Activated naive CD4-positive, alpha-beta T cell treated with anti-CD3 and anti-CD28 coated beads, Interleukin-2, amount 50 U/mL, for 24 hours (primary cell): Measurements from ENCODE around the gene ASTN1.

ENCODE experiments used
- H3K27ac Mint-ChIP-seq: one replicate; pipeline ENCODE4 v1.8.0; 2021; ENCODE audit warnings: mild to moderate bottlenecking, mixed read lengths
- H3K27me3 Mint-ChIP-seq: one replicate; pipeline ENCODE4 v1.8.0; 2021; ENCODE audit warnings: mixed read lengths
- H3K36me3 Mint-ChIP-seq: one replicate; pipeline ENCODE4 v1.8.0; 2021; ENCODE audit warnings: mixed read lengths
- H3K4me1 Mint-ChIP-seq: one replicate; pipeline ENCODE4 v1.8.0; 2021; ENCODE audit warnings: mixed read lengths
- H3K4me3 Mint-ChIP-seq: one replicate; pipeline ENCODE4 v1.8.0; 2021; ENCODE audit warnings: mild to moderate bottlenecking, mixed read lengths
- H3K9me3 Mint-ChIP-seq: one replicate; pipeline ENCODE4 v1.8.0; 2021; ENCODE audit warnings: mixed read lengths

ASTN1 gene

GRCh38 chr1:176854121-176854520, 310.4 kb downstream of the ASTN1 start:
- no peak overlapping the region for H3K27ac Mint-ChIP-seq
- H3K27me3 Mint-ChIP-seq, result peaks cover 6% of the 10 kb centered on the region
- no peaks in the 10 kb centered on the region for H3K36me3 Mint-ChIP-seq
- H3K4me1 Mint-ChIP-seq, result no peaks in the 10 kb centered on the region
- no peaks in the 10 kb centered on the region for H3K9me3 Mint-ChIP-seq
- no peak overlapping the region for H3K4me3 Mint-ChIP-seq

- no peaks in the 10 kb centered on the region for H3K9me3 Mint-ChIP-seq
- no peaks in the 10 kb centered on the region for H3K36me3 Mint-ChIP-seq
- H3K4me1 Mint-ChIP-seq, result no peaks in the 10 kb centered on the region
- no peak overlapping the region for H3K4me3 Mint-ChIP-seq
- H3K27ac Mint-ChIP-seq, result no peak overlapping the region
- H3K27me3 Mint-ChIP-seq, result peaks cover 6% of the 10 kb centered on the region
Measured at GRCh38 chr1:176853503-176853902, 311.0 kb downstream of the ASTN1 start.

- no peaks in the 10 kb centered on the region for H3K4me1 Mint-ChIP-seq
- no peak overlapping the region for H3K4me3 Mint-ChIP-seq
- H3K27me3 Mint-ChIP-seq, result peaks cover 4% of the 10 kb centered on the region
- no peaks in the 10 kb centered on the region for H3K36me3 Mint-ChIP-seq
- H3K27ac Mint-ChIP-seq, result no peak overlapping the region
- no peaks in the 10 kb centered on the region for H3K9me3 Mint-ChIP-seq
Measured at GRCh38 chr1:176852124-176852523, 312.4 kb downstream of the ASTN1 start.

GRCh38 chr1:176850871-176851270, 313.6 kb downstream of the ASTN1 start:
- Mint-ChIP-seq H3K27me3 (peaks cover 6% of the 10 kb centered on the region), H3K9me3 (no peaks in the 10 kb centered on the region), H3K4me3 (no peak overlapping the region), H3K27ac (no peak overlapping the region), H3K4me1 (no peaks in the 10 kb centered on the region), H3K36me3 (no peaks in the 10 kb centered on the region)

- no peak overlapping the region for H3K4me3 Mint-ChIP-seq
- H3K4me1 Mint-ChIP-seq, result no peaks in the 10 kb centered on the region
- H3K27me3 Mint-ChIP-seq, result peaks cover 4% of the 10 kb centered on the region
- H3K36me3 Mint-ChIP-seq, result no peaks in the 10 kb centered on the region
- H3K9me3 Mint-ChIP-seq, result no peaks in the 10 kb centered on the region
- H3K27ac Mint-ChIP-seq, result no peak overlapping the region
Measured at GRCh38 chr1:176849281-176849680, 315.2 kb downstream of the ASTN1 start.

- Mint-ChIP-seq H3K27ac (no peak overlapping the region), H3K4me3 (no peak overlapping the region), H3K36me3 (no peaks in the 10 kb centered on the region)
Measured at GRCh38 chr1:176847052-176847451, 317.5 kb downstream of the ASTN1 start.

GRCh38 chr1:176843352-176844297, 320.9 kb downstream of the ASTN1 start:
- Mint-ChIP-seq H3K4me3 (no peak overlapping the region), H3K27me3 (peaks cover 7% of the 10 kb centered on the region), H3K4me1 (no peaks in the 10 kb centered on the region), H3K27ac (no peak overlapping the region), H3K36me3 (no peaks in the 10 kb centered on the region), H3K9me3 (no peaks in the 10 kb centered on the region)

More at GRCh38 chr1:176847052-176847451, 317.5 kb downstream of the ASTN1 start:
- Mint-ChIP-seq H3K27me3 (peaks cover 3% of the 10 kb centered on the region), H3K4me1 (no peaks in the 10 kb centered on the region), H3K9me3 (no peaks in the 10 kb centered on the region)

- no peak overlapping the region for H3K27ac Mint-ChIP-seq
- no peaks in the 10 kb centered on the region for H3K36me3 Mint-ChIP-seq
- peaks cover 7% of the 10 kb centered on the region for H3K27me3 Mint-ChIP-seq
- H3K4me1 Mint-ChIP-seq, result no peaks in the 10 kb centered on the region
- no peak overlapping the region for H3K4me3 Mint-ChIP-seq
- no peaks in the 10 kb centered on the region for H3K9me3 Mint-ChIP-seq
Measured at GRCh38 chr1:176841238-176841637, 323.3 kb downstream of the ASTN1 start.

GRCh38 chr1:176839216-176839615, 325.3 kb downstream of the ASTN1 start:
- no peaks in the 10 kb centered on the region for H3K36me3 Mint-ChIP-seq
- no peak overlapping the region for H3K4me3 Mint-ChIP-seq
- H3K4me1 Mint-ChIP-seq, result no peaks in the 10 kb centered on the region
- H3K9me3 Mint-ChIP-seq, result no peaks in the 10 kb centered on the region
- peaks cover 4% of the 10 kb centered on the region for H3K27me3 Mint-ChIP-seq
- H3K27ac Mint-ChIP-seq, result no peak overlapping the region

GRCh38 chr1:176838276-176838995, 326.1 kb downstream of the ASTN1 start:
- Mint-ChIP-seq H3K4me1 (no peaks in the 10 kb centered on the region), H3K27ac (no peak overlapping the region), H3K4me3 (no peak overlapping the region)

GRCh38 chr1:176837708-176838107, 326.8 kb downstream of the ASTN1 start:
- Mint-ChIP-seq H3K27me3 (peaks cover 4% of the 10 kb centered on the region), H3K9me3 (peaks cover 6% of the 10 kb centered on the region), H3K4me1 (no peaks in the 10 kb centered on the region), H3K27ac (no peak overlapping the region), H3K4me3 (no peak overlapping the region), H3K36me3 (no peaks in the 10 kb centered on the region)

More at GRCh38 chr1:176838276-176838995, 326.1 kb downstream of the ASTN1 start:
- no peaks in the 10 kb centered on the region for H3K36me3 Mint-ChIP-seq
- no peaks in the 10 kb centered on the region for H3K9me3 Mint-ChIP-seq
- H3K27me3 Mint-ChIP-seq, result peaks cover 4% of the 10 kb centered on the region

GRCh38 chr1:176831150-176831549, 333.4 kb downstream of the ASTN1 start:
- Mint-ChIP-seq H3K9me3 (peaks cover 10% of the 10 kb centered on the region), H3K27me3 (no peaks in the 10 kb centered on the region), H3K4me1 (no peaks in the 10 kb centered on the region), H3K36me3 (no peaks in the 10 kb centered on the region), H3K27ac (no peak overlapping the region), H3K4me3 (no peak overlapping the region)

GRCh38 chr1:176829261-176829660, 335.3 kb downstream of the ASTN1 start:
- Mint-ChIP-seq H3K9me3 (peaks cover 18% of the 10 kb centered on the region), H3K27ac (no peak overlapping the region), H3K27me3 (no peaks in the 10 kb centered on the region), H3K4me1 (no peaks in the 10 kb centered on the region), H3K36me3 (no peaks in the 10 kb centered on the region), H3K4me3 (no peak overlapping the region)

- Mint-ChIP-seq H3K4me3 (no peak overlapping the region), H3K27ac (no peak overlapping the region), H3K36me3 (no peaks in the 10 kb centered on the region), H3K9me3 (peaks cover 11% of the 10 kb centered on the region), H3K4me1 (no peaks in the 10 kb centered on the region), H3K27me3 (no peaks in the 10 kb centered on the region)
Measured at GRCh38 chr1:176826265-176826664, 338.2 kb downstream of the ASTN1 start.

GRCh38 chr1:176820391-176821031, 344.0 kb downstream of the ASTN1 start:
- no peaks in the 10 kb centered on the region for H3K36me3 Mint-ChIP-seq
- H3K4me1 Mint-ChIP-seq, result no peaks in the 10 kb centered on the region
- H3K27ac Mint-ChIP-seq, result no peak overlapping the region
- H3K9me3 Mint-ChIP-seq, result peaks cover 5% of the 10 kb centered on the region
- no peaks in the 10 kb centered on the region for H3K27me3 Mint-ChIP-seq
- no peak overlapping the region for H3K4me3 Mint-ChIP-seq

- H3K27me3 Mint-ChIP-seq, result no peaks in the 10 kb centered on the region
- no peak overlapping the region for H3K27ac Mint-ChIP-seq
- H3K4me3 Mint-ChIP-seq, result no peak overlapping the region
- H3K9me3 Mint-ChIP-seq, result no peaks in the 10 kb centered on the region
- H3K36me3 Mint-ChIP-seq, result no peaks in the 10 kb centered on the region
- H3K4me1 Mint-ChIP-seq, result no peaks in the 10 kb centered on the region
Measured at GRCh38 chr1:176816232-176816631, 348.3 kb downstream of the ASTN1 start.
